Neural progenitor cell (in vitro differentiated cells): ENCODE results near the gene MBOAT1.

ENCODE experiments used
- CTCF ChIP-seq: fragments of 200-600 bp; sonication (generic); IDR thresholded peaks from 2 replicates; pipeline ENCODE4 v1.5.1; 2017; ENCODE audit warnings: antibody characterized with exemption, mild to moderate bottlenecking
- EZH2 ChIP-seq: fragments of 200-600 bp; sonication (generic); IDR thresholded peaks from 2 replicates; pipeline ENCODE4 v1.6.1; 2017; ENCODE audit warnings: antibody characterized with exemption, mild to moderate bottlenecking, moderate library complexity
- EZH2phosphoT487 ChIP-seq: fragments of 200-600 bp; sonication (generic); IDR thresholded peaks from 2 replicates; pipeline ENCODE4 v1.6.1; 2017; ENCODE audit warnings: antibody characterized with exemption

GRCh38 chr6:20230401-20231119, 18.3 kb upstream of the MBOAT1 start:
- no peak for TF ChIP-seq CTCF
- TF ChIP-seq EZH2, result no peak
- no peak for TF ChIP-seq EZH2phosphoT487
